ENCODE data around the gene TBL1XR1. TPM values are rescaled to one million over a fixed set of nuclear protein-coding genes. Genes with fewer than 3 reads are reported as not detected.
A peak's percentile ranks its signal among the peaks of the same experiment; 100 is the strongest.

TBL1XR1 gene
- total RNA-seq, 1 donor from 2014 or later, result 372 TPM

DNA sequence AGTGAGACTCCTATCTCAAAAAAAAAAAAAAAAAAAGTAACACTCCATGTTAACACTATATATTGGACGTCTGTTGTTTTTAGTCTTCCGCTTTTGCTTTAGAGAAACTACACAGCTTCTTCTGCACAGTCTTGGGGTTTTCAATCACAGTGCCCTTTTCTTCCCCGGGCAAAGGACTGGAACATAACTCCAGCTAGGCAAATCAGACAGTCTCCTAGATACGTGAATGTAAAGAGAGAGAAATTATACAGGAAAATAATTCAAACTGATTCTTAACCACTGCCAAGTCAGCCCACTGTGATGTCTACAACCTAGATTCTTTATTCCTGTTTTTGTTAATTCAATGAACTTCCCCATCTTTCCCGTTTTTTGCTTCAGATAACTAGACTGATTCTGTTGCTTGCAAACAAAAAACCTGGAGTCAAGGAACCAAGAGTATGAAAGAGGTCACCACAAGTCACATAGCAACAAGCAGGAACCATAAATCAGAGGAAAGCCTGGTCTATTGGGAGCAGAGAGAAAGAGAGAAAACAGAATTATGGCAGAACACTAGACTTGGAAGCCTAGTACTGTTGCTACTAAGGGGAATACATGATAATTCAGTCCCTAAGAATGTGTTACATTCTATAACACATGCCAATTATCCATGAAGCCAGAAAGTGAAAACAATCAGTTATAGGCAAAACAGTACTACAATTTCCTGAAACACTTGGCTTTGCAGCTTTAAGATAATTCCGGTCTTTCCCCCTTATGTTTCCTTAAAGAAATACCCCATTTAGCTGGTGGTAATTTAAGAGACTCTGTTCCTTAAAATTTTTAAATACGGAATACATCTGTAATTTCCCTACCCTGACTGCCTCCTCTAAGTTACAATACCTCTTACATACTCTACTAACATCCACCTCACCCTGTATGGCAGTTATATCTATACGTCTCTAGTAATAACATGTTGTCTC is 63.1 kb downstream of the TBL1XR1 start:
- Mint-ChIP-seq H3K27ac (ENCODE audit: unreplicated experiment) (peak overlapping the region; percentile 76), H3K4me1 (ENCODE audit: low read depth) (peaks cover 71% of the 10 kb centered on the region), H3K9me3 (ENCODE audit: low read depth) (no peaks in the 10 kb centered on the region), H3K36me3 (ENCODE audit: low read depth) (peaks cover 11% of the 10 kb centered on the region), H3K4me3 (ENCODE audit: unreplicated experiment) (no peak overlapping the region), H3K27me3 (ENCODE audit: low read depth) (no peaks in the 10 kb centered on the region)
- no peak for DNase-seq (ENCODE audit: low spot score)
- TF ChIP-seq, protein P1, sequence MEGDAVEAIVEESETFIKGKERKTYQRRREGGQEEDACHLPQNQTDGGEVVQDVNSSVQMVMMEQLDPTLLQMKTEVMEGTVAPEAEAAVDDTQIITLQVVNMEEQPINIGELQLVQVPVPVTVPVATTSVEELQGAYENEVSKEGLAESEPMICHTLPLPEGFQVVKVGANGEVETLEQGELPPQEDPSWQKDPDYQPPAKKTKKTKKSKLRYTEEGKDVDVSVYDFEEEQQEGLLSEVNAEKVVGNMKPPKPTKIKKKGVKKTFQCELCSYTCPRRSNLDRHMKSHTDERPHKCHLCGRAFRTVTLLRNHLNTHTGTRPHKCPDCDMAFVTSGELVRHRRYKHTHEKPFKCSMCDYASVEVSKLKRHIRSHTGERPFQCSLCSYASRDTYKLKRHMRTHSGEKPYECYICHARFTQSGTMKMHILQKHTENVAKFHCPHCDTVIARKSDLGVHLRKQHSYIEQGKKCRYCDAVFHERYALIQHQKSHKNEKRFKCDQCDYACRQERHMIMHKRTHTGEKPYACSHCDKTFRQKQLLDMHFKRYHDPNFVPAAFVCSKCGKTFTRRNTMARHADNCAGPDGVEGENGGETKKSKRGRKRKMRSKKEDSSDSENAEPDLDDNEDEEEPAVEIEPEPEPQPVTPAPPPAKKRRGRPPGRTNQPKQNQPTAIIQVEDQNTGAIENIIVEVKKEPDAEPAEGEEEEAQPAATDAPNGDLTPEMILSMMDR (IDR thresholded peaks at IDR 0.05), result no peak

DNA sequence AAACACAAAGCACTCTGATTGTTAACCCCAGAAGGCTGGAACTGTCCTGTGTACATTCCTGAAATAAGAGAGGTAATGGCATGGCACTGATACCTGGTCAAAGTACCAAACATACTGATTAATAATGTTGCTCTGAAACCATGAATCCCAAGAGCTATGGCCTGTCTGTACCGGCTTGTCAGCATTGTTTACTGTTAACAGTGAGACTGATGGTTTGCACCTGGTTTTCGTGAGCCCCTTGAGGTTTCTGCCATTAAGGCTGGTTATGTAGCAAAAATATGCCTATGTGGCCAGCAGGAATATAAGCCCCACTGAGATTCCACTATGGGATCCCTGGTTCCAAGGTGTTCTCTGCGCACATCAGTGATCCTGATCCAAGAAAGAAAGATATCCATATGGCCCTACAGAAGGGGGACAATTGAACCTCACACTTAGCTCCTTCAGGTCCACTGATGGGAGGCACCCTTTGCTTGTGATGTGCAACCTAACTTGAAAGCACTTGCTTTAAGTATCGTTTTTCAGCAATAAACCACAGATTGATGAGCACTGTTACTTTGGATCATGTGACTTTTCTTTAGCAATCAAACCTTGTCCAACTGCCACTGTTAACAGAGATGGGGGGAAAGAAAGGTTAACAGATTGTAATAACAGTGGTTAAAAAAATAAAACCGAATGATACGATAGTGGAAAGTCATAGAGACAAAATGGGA is 65.2 kb downstream of the TBL1XR1 start:
- H3K27ac Mint-ChIP-seq (ENCODE audit: unreplicated experiment), result peak overlapping the region; percentile 1
- no peaks in the 10 kb centered on the region for H3K27me3 Mint-ChIP-seq (ENCODE audit: low read depth)
- DNase-seq (ENCODE audit: low spot score), result no peak
- peaks cover 10% of the 10 kb centered on the region for H3K36me3 Mint-ChIP-seq (ENCODE audit: low read depth)
- TF ChIP-seq, protein P1 (IDR thresholded peaks at IDR 0.05), result no peak
- H3K9me3 Mint-ChIP-seq (ENCODE audit: low read depth), result no peaks in the 10 kb centered on the region
- peaks cover 72% of the 10 kb centered on the region for H3K4me1 Mint-ChIP-seq (ENCODE audit: low read depth)
- H3K4me3 Mint-ChIP-seq (ENCODE audit: unreplicated experiment), result no peak overlapping the region

DNA sequence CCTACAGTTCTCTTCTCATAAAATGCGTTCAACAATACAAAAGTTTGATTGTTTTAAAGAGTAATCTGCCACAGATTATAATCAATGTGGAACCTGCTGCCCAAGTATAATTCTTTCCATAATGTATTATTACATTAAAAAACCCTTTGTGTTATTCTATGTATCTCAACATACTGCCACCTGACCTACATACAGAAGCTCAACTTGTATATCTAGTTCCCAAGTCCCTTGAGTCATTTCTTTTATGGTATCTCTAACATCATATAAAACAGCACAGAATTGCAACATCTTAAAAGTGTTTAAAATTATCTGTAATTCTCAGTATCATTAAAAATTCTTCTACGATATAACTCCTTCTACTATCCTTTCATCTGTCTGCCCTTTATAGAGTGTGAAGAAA is 70.3 kb downstream of the TBL1XR1 start:
- TF ChIP-seq, protein P1 (IDR thresholded peaks at IDR 0.05), result no peak
- H3K27me3 Mint-ChIP-seq (ENCODE audit: low read depth), result no peaks in the 10 kb centered on the region
- peaks cover 6% of the 10 kb centered on the region for H3K36me3 Mint-ChIP-seq (ENCODE audit: low read depth)
- DNase-seq (ENCODE audit: low spot score), result no peak
- no peaks in the 10 kb centered on the region for H3K9me3 Mint-ChIP-seq (ENCODE audit: low read depth)
- peak overlapping the region; percentile 33 for H3K27ac Mint-ChIP-seq (ENCODE audit: unreplicated experiment)
- H3K4me3 Mint-ChIP-seq (ENCODE audit: unreplicated experiment), result no peak overlapping the region
- H3K4me1 Mint-ChIP-seq (ENCODE audit: low read depth), result peaks cover 83% of the 10 kb centered on the region

DNA sequence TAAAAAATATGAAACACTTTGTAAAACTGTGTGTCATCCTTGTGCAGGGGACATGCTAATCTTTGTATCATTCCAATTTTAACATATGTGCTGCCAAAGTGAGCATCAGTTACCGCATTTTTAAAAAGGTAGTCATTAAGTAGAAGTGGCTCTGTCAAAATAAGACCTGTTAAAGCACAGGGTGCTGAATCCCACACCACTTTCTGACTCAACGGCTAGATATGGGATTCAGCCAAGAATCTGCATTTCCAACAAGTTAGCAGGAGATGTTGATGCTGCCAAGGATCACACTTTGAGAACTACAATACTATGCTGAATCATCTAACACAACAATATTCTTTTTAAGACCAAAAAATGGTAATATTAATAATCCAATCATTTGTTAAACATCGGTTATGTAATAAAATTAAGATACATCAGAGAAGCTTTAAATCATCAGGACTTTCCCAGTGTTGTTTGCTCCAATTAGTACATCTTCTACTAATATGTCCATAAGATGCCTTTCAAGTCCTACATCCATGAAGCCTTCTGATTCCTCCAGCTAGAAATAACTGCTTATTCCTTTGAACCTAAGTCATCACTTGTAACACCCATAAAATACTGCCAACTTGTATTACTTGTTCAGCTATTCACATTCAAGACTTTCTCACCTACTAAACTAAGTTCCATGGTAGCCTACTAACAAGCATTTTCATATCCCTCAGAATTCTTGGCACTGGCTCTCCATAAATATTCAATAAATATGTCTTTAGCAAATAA is 71.1 kb downstream of the TBL1XR1 start:
- H3K9me3 Mint-ChIP-seq (ENCODE audit: low read depth), result no peaks in the 10 kb centered on the region
- H3K4me3 Mint-ChIP-seq (ENCODE audit: unreplicated experiment), result no peak overlapping the region
- DNase-seq (ENCODE audit: low spot score), result no peak
- TF ChIP-seq, protein P1 (IDR thresholded peaks at IDR 0.05), result no peak
- H3K27me3 Mint-ChIP-seq (ENCODE audit: low read depth), result no peaks in the 10 kb centered on the region
- peaks cover 82% of the 10 kb centered on the region for H3K4me1 Mint-ChIP-seq (ENCODE audit: low read depth)
- peak overlapping the region; percentile 60 for H3K27ac Mint-ChIP-seq (ENCODE audit: unreplicated experiment)
- peaks cover 6% of the 10 kb centered on the region for H3K36me3 Mint-ChIP-seq (ENCODE audit: low read depth)

DNA sequence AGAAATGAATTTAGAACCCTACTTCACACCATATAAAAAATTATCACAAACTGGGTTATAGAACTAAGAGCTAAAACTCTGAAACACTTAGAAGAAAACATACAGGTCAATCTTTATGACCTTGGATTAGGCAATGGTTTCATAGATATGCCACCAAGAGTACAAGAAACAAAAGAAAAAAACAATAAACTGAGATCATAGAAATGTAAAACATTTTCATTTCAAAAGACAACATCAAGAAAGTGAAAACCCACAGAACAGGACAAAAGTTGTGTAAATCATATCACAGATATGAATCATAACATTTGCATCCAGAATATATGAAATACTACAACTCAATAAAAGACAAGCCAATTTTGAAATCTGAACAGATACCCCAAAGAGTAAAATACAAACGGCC is 72.4 kb downstream of the TBL1XR1 start:
- TF ChIP-seq, protein P1 (IDR thresholded peaks at IDR 0.05), result no peak
- H3K9me3 Mint-ChIP-seq (ENCODE audit: low read depth), result no peaks in the 10 kb centered on the region
- H3K27me3 Mint-ChIP-seq (ENCODE audit: low read depth), result no peaks in the 10 kb centered on the region
- H3K36me3 Mint-ChIP-seq (ENCODE audit: low read depth), result peaks cover 3% of the 10 kb centered on the region
- no peak overlapping the region for H3K4me3 Mint-ChIP-seq (ENCODE audit: unreplicated experiment)
- H3K27ac Mint-ChIP-seq (ENCODE audit: unreplicated experiment), result peak overlapping the region; percentile 70
- H3K4me1 Mint-ChIP-seq (ENCODE audit: low read depth), result peaks cover 86% of the 10 kb centered on the region
- no peak for DNase-seq (ENCODE audit: low spot score)
